ENCODE results near the gene KRTAP4-8.
"Not testable (repeated sequence)": the region's sequence is repeated elsewhere in the genome, so short reads cannot be mapped to it uniquely, and the experiment has no call there.

The KRTAP4-8 gene

GRCh38 chr17:41065829-41066624, 31.9 kb downstream of the KRTAP4-8 start, which contains the start of gene KRTAP2-4:
Gene KRTAP2-4 (minus strand): TSS chr17:41065879. CDS start chr17:41065845, 34 bp downstream.
- H3K27me3 ChIP-seq (replicated peaks; ENCODE audit: control insufficient read depth, insufficient read depth, low read length, poor library complexity, severe bottlenecking): peaks cover 2% of the 10 kb centered on the region
- H3K36me3 ChIP-seq (ENCODE audit: control insufficient read depth, insufficient read depth, low read length): no peaks in the 10 kb centered on the region
- H3K27ac ChIP-seq (ENCODE audit: insufficient read depth, low read length, poor library complexity, severe bottlenecking): no peak within 1 kb of the TSS
- H3K4me1 ChIP-seq (ENCODE audit: control insufficient read depth, insufficient read depth, low read length, poor library complexity, severe bottlenecking): no peaks in the 10 kb centered on the region
- H3K4me3 ChIP-seq (ENCODE audit: insufficient read depth, low read depth, low read length, poor library complexity, severe bottlenecking): no peak within 1 kb of the TSS
- H3K9me3 ChIP-seq (ENCODE audit: control insufficient read depth, low read length): no peaks in the 10 kb centered on the region
- no peak for DNase-seq

DNA sequence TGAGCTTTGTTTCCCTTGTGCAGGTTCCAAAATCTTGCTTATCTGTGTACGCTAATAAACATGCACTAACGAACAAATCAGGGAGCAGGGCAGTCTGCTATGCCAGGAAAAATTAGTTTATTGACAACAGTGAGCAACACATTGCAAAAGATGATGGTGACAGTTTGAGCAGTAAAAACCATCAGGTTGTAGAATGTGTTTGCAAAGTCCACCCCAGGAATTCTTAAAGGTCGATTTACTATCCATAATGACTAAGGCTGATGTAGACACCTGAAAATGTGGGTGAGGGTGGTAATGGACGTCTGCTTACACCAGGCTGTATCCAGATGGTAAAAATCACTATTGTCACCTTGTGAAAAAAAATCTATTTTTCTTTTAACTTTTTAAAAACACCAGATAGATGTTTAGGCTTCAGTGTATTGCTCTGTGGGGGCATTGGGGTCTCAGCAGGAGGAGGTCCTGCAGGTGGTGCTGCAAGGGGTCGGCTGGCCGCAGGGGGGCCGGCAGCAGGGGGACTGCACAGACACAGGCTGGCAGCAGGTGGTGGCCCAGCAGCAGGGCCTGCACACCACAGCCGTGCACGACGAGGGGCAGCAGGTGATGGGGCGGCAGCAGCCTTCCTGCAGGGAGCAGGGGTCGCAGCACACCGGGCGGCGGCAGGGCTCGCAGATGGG, 32.8 kb downstream of the KRTAP4-8 start:
- H3K4me1 ChIP-seq (ENCODE audit: control insufficient read depth, insufficient read depth, low read length, poor library complexity, severe bottlenecking); H3K36me3 ChIP-seq (ENCODE audit: control insufficient read depth, insufficient read depth, low read length): not testable (repeated sequence)

GRCh38 chr17:41064301-41064700, 33.6 kb downstream of the KRTAP4-8 start:
- no peaks in the 10 kb centered on the region for H3K36me3 ChIP-seq (ENCODE audit: control insufficient read depth, insufficient read depth, low read length)
- no peak for DNase-seq
- H3K27me3 ChIP-seq (replicated peaks; ENCODE audit: control insufficient read depth, insufficient read depth, low read length, poor library complexity, severe bottlenecking): peaks cover 2% of the 10 kb centered on the region
- no peaks in the 10 kb centered on the region for H3K9me3 ChIP-seq (ENCODE audit: control insufficient read depth, low read length)
- no peak overlapping the region for H3K4me3 ChIP-seq (ENCODE audit: insufficient read depth, low read depth, low read length, poor library complexity, severe bottlenecking)
- H3K27ac ChIP-seq (ENCODE audit: insufficient read depth, low read length, poor library complexity, severe bottlenecking): no peak overlapping the region
- no peaks in the 10 kb centered on the region for H3K4me1 ChIP-seq (ENCODE audit: control insufficient read depth, insufficient read depth, low read length, poor library complexity, severe bottlenecking)

More for the DNA sequence above, 32.8 kb downstream of the KRTAP4-8 start:
- not testable (repeated sequence) for H3K27me3 ChIP-seq (replicated peaks; ENCODE audit: control insufficient read depth, insufficient read depth, low read length, poor library complexity, severe bottlenecking); H3K9me3 ChIP-seq (ENCODE audit: control insufficient read depth, low read length); DNase-seq; H3K4me3 ChIP-seq (ENCODE audit: insufficient read depth, low read depth, low read length, poor library complexity, severe bottlenecking); H3K27ac ChIP-seq (ENCODE audit: insufficient read depth, low read length, poor library complexity, severe bottlenecking)

DNA sequence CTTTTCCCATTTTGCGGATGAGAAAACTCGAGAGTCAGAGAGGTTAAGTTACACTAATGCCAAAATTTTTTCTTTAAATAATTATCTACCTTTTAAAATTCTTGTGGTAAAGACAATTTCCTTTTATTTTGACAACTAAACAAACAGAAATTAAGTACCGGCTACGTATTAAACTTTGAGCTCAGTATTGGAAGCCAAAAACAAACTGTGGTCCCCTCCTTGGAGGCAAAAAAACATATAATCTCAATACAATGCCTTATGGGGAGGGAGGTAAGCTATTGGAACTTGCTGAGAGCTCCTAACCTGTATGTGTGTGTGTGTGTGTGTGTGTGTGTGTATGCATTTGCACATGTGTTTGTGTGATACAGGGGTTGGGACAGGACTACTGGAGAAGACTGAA, 34.5 kb downstream of the KRTAP4-8 start:
- Histone ChIP-seq H3K4me3 (ENCODE audit: insufficient read depth, low read depth, low read length, poor library complexity, severe bottlenecking) (no peak overlapping the region), H3K27ac (ENCODE audit: insufficient read depth, low read length, poor library complexity, severe bottlenecking) (no peak overlapping the region), H3K36me3 (ENCODE audit: control insufficient read depth, insufficient read depth, low read length) (no peaks in the 10 kb centered on the region), H3K27me3 (replicated peaks; ENCODE audit: control insufficient read depth, insufficient read depth, low read length, poor library complexity, severe bottlenecking) (peaks cover 2% of the 10 kb centered on the region), H3K9me3 (ENCODE audit: control insufficient read depth, low read length) (no peaks in the 10 kb centered on the region), H3K4me1 (ENCODE audit: control insufficient read depth, insufficient read depth, low read length, poor library complexity, severe bottlenecking) (no peaks in the 10 kb centered on the region)
- DNase-seq: no peak

GRCh38 chr17:41061964-41062363, 36.0 kb downstream of the KRTAP4-8 start:
- no peak for DNase-seq
- no peak overlapping the region for H3K4me3 ChIP-seq (ENCODE audit: insufficient read depth, low read depth, low read length, poor library complexity, severe bottlenecking)
- H3K9me3 ChIP-seq (ENCODE audit: control insufficient read depth, low read length): no peaks in the 10 kb centered on the region
- H3K4me1 ChIP-seq (ENCODE audit: control insufficient read depth, insufficient read depth, low read length, poor library complexity, severe bottlenecking): no peaks in the 10 kb centered on the region
- H3K36me3 ChIP-seq (ENCODE audit: control insufficient read depth, insufficient read depth, low read length): no peaks in the 10 kb centered on the region
- no peak overlapping the region for H3K27ac ChIP-seq (ENCODE audit: insufficient read depth, low read length, poor library complexity, severe bottlenecking)
- peaks cover 2% of the 10 kb centered on the region for H3K27me3 ChIP-seq (replicated peaks; ENCODE audit: control insufficient read depth, insufficient read depth, low read length, poor library complexity, severe bottlenecking)

GRCh38 chr17:41060052-41060604, 37.8 kb downstream of the KRTAP4-8 start, which contains the start of gene KRTAP2-3:
Gene KRTAP2-3 (minus strand): TSS chr17:41060114. CDS start chr17:41060050, 64 bp downstream.
- Histone ChIP-seq H3K36me3 (ENCODE audit: control insufficient read depth, insufficient read depth, low read length) (no peaks in the 10 kb centered on the region), H3K27ac (ENCODE audit: insufficient read depth, low read length, poor library complexity, severe bottlenecking) (no peak within 1 kb of the TSS), H3K9me3 (ENCODE audit: control insufficient read depth, low read length) (no peaks in the 10 kb centered on the region), H3K4me1 (ENCODE audit: control insufficient read depth, insufficient read depth, low read length, poor library complexity, severe bottlenecking) (no peaks in the 10 kb centered on the region), H3K27me3 (replicated peaks; ENCODE audit: control insufficient read depth, insufficient read depth, low read length, poor library complexity, severe bottlenecking) (peaks cover 2% of the 10 kb centered on the region), H3K4me3 (ENCODE audit: insufficient read depth, low read depth, low read length, poor library complexity, severe bottlenecking) (no peak within 1 kb of the TSS)
- DNase-seq: no peak

DNA sequence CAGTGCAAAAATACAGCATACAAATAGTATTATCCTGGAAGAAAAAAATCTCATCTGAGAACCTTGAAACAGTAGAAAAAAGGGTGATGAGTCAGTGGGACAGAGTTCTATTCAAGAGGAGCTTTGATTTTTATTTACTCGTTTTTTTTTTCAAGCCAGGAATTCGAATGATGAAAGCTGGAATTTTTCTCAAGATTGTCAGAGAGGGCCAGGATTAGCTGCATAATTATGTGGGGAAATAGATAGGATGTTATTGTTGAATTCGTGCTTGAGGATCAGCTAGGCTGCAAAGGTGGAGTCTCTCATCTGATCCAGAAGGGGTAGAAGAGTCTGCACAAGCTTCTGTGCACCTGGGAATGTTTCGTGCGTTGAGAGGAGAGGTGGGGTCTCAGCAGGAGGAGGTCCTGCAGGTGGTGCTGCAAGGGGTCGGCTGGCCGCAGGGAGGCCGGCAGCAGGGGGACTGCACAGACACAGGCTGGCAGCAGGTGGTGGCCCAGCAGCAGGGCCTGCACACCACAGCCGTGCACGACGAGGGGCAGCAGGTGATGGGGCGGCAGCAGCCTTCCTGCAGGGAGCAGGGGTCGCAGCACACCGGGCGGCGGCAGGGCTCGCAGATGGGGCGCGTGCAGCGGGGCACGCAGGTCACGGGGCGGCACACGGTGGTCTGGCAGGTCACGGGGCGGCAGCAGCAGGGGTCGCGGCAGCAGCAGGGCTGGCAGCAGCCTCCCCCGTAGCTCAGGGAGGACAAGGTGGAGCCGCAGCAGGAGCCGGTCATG, 38.5 kb downstream of the KRTAP4-8 start:
- not testable (repeated sequence) for H3K4me1 ChIP-seq (ENCODE audit: control insufficient read depth, insufficient read depth, low read length, poor library complexity, severe bottlenecking); H3K27ac ChIP-seq (ENCODE audit: insufficient read depth, low read length, poor library complexity, severe bottlenecking); DNase-seq; H3K27me3 ChIP-seq (replicated peaks; ENCODE audit: control insufficient read depth, insufficient read depth, low read length, poor library complexity, severe bottlenecking); H3K36me3 ChIP-seq (ENCODE audit: control insufficient read depth, insufficient read depth, low read length); H3K9me3 ChIP-seq (ENCODE audit: control insufficient read depth, low read length); H3K4me3 ChIP-seq (ENCODE audit: insufficient read depth, low read depth, low read length, poor library complexity, severe bottlenecking)

- no peak for DNase-seq
- Histone ChIP-seq H3K9me3 (ENCODE audit: control insufficient read depth, low read length) (no peaks in the 10 kb centered on the region), H3K27ac (ENCODE audit: insufficient read depth, low read length, poor library complexity, severe bottlenecking) (no peak overlapping the region), H3K36me3 (ENCODE audit: control insufficient read depth, insufficient read depth, low read length) (no peaks in the 10 kb centered on the region), H3K4me3 (ENCODE audit: insufficient read depth, low read depth, low read length, poor library complexity, severe bottlenecking) (no peak overlapping the region), H3K4me1 (ENCODE audit: control insufficient read depth, insufficient read depth, low read length, poor library complexity, severe bottlenecking) (no peaks in the 10 kb centered on the region), H3K27me3 (replicated peaks; ENCODE audit: control insufficient read depth, insufficient read depth, low read length, poor library complexity, severe bottlenecking) (peaks cover 2% of the 10 kb centered on the region)
Measured at GRCh38 chr17:41058741-41059140, 39.2 kb downstream of the KRTAP4-8 start.

GRCh38 chr17:41057547-41057946, 40.4 kb downstream of the KRTAP4-8 start:
- DNase-seq: no peak
- Histone ChIP-seq H3K36me3 (ENCODE audit: control insufficient read depth, insufficient read depth, low read length) (no peaks in the 10 kb centered on the region), H3K9me3 (ENCODE audit: control insufficient read depth, low read length) (no peaks in the 10 kb centered on the region), H3K27ac (ENCODE audit: insufficient read depth, low read length, poor library complexity, severe bottlenecking) (no peak overlapping the region), H3K4me1 (ENCODE audit: control insufficient read depth, insufficient read depth, low read length, poor library complexity, severe bottlenecking) (no peaks in the 10 kb centered on the region), H3K4me3 (ENCODE audit: insufficient read depth, low read depth, low read length, poor library complexity, severe bottlenecking) (no peak overlapping the region), H3K27me3 (replicated peaks; ENCODE audit: control insufficient read depth, insufficient read depth, low read length, poor library complexity, severe bottlenecking) (peaks cover 2% of the 10 kb centered on the region)

Data from effector memory CD4-positive, alpha-beta T cell (primary cell).